Neural progenitor cell (in vitro differentiated cells): ENCODE data around the gene SLC44A5. TPM values are rescaled to one million over a fixed set of nuclear protein-coding genes. Genes with fewer than 3 reads are reported as not detected.
A peak's percentile ranks its signal among the peaks of the same experiment; 100 is the strongest.

Source experiments
- DNase-seq: peaks from one replicate; pipeline ENCODE4 v3.0.0-alpha.2; 2016; ENCODE audit warnings: low spot score
- H2AFZ ChIP-seq: fragments of 200-600 bp; sonication (generic); replicated peaks from 2 replicates; pipeline ENCODE4 v1.6.1; 2016; ENCODE audit warnings: antibody characterized with exemption
- H3F3A ChIP-seq: fragments of 200-600 bp; sonication (generic); 2 replicates; pipeline ENCODE4 v1.6.1; 2016; ENCODE audit warnings: antibody characterized with exemption, low read depth
- H3K27ac ChIP-seq: fragments of 200-600 bp; sonication (generic); 2 replicates; pipeline ENCODE4 v1.5.1; 2016; ENCODE audit warnings: mild to moderate bottlenecking
- H3K27me3 ChIP-seq: fragments of 200-600 bp; sonication (generic); 2 replicates; pipeline ENCODE4 v1.6.1; 2016; ENCODE audit warnings: mild to moderate bottlenecking, moderate library complexity
- H3K36me3 ChIP-seq: fragments of 200-600 bp; sonication (generic); 2 replicates; pipeline ENCODE4 v1.5.1; 2016
- H3K4me1 ChIP-seq: fragments of 200-600 bp; sonication (generic); 2 replicates; pipeline ENCODE4 v1.6.1; 2016; ENCODE audit warnings: mixed run types
- H3K4me2 ChIP-seq: fragments of 200-600 bp; sonication (generic); 2 replicates; pipeline ENCODE4 v1.6.1; 2016
- H3K4me3 ChIP-seq: fragments of 200-600 bp; sonication (generic); 2 replicates; pipeline ENCODE4 v1.5.1; 2016
- H3K79me2 ChIP-seq: fragments of 200-600 bp; sonication (generic); 2 replicates; pipeline ENCODE4 v1.6.1; 2016; ENCODE audit warnings: low read depth
- H3K9ac ChIP-seq: fragments of 200-600 bp; sonication (generic); 2 replicates; pipeline ENCODE4 v1.6.1; 2016
- H3K9me3 ChIP-seq: fragments of 200-600 bp; sonication (generic); 2 replicates; pipeline ENCODE4 v1.5.1; 2016; ENCODE audit warnings: low read depth
- H4K20me1 ChIP-seq: fragments of 200-600 bp; sonication (generic); 2 replicates; pipeline ENCODE4 v1.6.1; 2016; ENCODE audit warnings: low read depth
- H3K27ac Mint-ChIP-seq: 3 replicates; pipeline ENCODE4 v1.8.0; 2021; ENCODE audit warnings: mixed read lengths
- H3K27me3 Mint-ChIP-seq: 2 replicates; pipeline ENCODE4 v1.8.0; 2022; ENCODE audit warnings: low read depth, mild to moderate bottlenecking, inconsistent platforms, moderate library complexity, mixed read lengths; ENCODE audit not compliant: insufficient read depth
- H3K36me3 Mint-ChIP-seq: 3 replicates; pipeline ENCODE4 v1.8.0; 2021; ENCODE audit warnings: mixed read lengths
- H3K4me1 Mint-ChIP-seq: 3 replicates; pipeline ENCODE4 v1.8.0; 2021; ENCODE audit warnings: mixed read lengths
- H3K4me3 Mint-ChIP-seq: 3 replicates; pipeline ENCODE4 v1.8.0; 2021; ENCODE audit warnings: mild to moderate bottlenecking, moderate library complexity, mixed read lengths
- H3K9me3 Mint-ChIP-seq: 3 replicates; pipeline ENCODE4 v1.8.0; 2020; ENCODE audit warnings: mixed read lengths
- CTCF ChIP-seq: fragments of 200-600 bp; sonication (generic); IDR thresholded peaks from 2 replicates; pipeline ENCODE4 v1.5.1; 2017; ENCODE audit warnings: antibody characterized with exemption, mild to moderate bottlenecking
- EZH2 ChIP-seq: fragments of 200-600 bp; sonication (generic); IDR thresholded peaks from 2 replicates; pipeline ENCODE4 v1.6.1; 2017; ENCODE audit warnings: antibody characterized with exemption, mild to moderate bottlenecking, moderate library complexity
- EZH2phosphoT487 ChIP-seq: fragments of 200-600 bp; sonication (generic); IDR thresholded peaks from 2 replicates; pipeline ENCODE4 v1.6.1; 2017; ENCODE audit warnings: antibody characterized with exemption
- total RNA-seq: library from RNA; depleted of rRNA; stranded (reverse); fragments of >200 nt; gene quantifications from 2 replicates; pipeline ENCODE4 v1.2.3, GENCODE V29; 2015; ENCODE audit warnings: low replicate concordance

The SLC44A5 gene
- total RNA-seq, 1 donor from 2014 or later = 25.3 TPM

GRCh38 chr1:75632350-75632949, 21.5 kb upstream of the SLC44A5 start:
- Mint-ChIP-seq H3K36me3 (no peaks in the 10 kb centered on the region), H3K27me3 (peaks cover 3% of the 10 kb centered on the region), H3K4me3 (no peak overlapping the region), H3K27ac (no peak overlapping the region), H3K9me3 (no peaks in the 10 kb centered on the region), H3K4me1 (peaks cover 19% of the 10 kb centered on the region)
- H3K9ac ChIP-seq = no peak overlapping the region
- H3K9me3 ChIP-seq = no peaks in the 10 kb centered on the region
- H3K4me3 ChIP-seq = no peak overlapping the region
- DNase-seq = peak; percentile 60
- no peaks in the 10 kb centered on the region for H3F3A ChIP-seq
- peaks cover 25% of the 10 kb centered on the region for H3K4me1 ChIP-seq
- H3K79me2 ChIP-seq = peaks cover 14% of the 10 kb centered on the region
- H3K27ac ChIP-seq = no peak overlapping the region
- no peak overlapping the region for H3K4me2 ChIP-seq
- TF ChIP-seq EZH2phosphoT487 (no peak), CTCF (peak; percentile 79)
- no peaks in the 10 kb centered on the region for H3K36me3 ChIP-seq
- no peak overlapping the region for H2AFZ ChIP-seq
- H3K27me3 ChIP-seq = no peaks in the 10 kb centered on the region
- H4K20me1 ChIP-seq = peaks cover 24% of the 10 kb centered on the region

- no peak for TF ChIP-seq EZH2
- TF ChIP-seq CTCF = no peak
- TF ChIP-seq EZH2phosphoT487 = no peak
- Histone ChIP-seq H3K27me3 (no peaks in the 10 kb centered on the region), H3K27ac (no peak overlapping the region), H4K20me1 (peaks cover 24% of the 10 kb centered on the region), H3K4me2 (no peak overlapping the region), H3K4me1 (peaks cover 25% of the 10 kb centered on the region), H3F3A (no peaks in the 10 kb centered on the region), H3K9me3 (no peaks in the 10 kb centered on the region), H3K9ac (no peak overlapping the region), H3K79me2 (peaks cover 14% of the 10 kb centered on the region), H3K36me3 (no peaks in the 10 kb centered on the region), H3K4me3 (no peak overlapping the region), H2AFZ (no peak overlapping the region)
- no peak for DNase-seq
- H3K27me3 Mint-ChIP-seq = peaks cover 3% of the 10 kb centered on the region
- H3K9me3 Mint-ChIP-seq = no peaks in the 10 kb centered on the region
- H3K27ac Mint-ChIP-seq = no peak overlapping the region
- H3K4me1 Mint-ChIP-seq = peaks cover 19% of the 10 kb centered on the region
- no peak overlapping the region for H3K4me3 Mint-ChIP-seq
- no peaks in the 10 kb centered on the region for H3K36me3 Mint-ChIP-seq
Measured at GRCh38 chr1:75630998-75631397, 20.1 kb upstream of the SLC44A5 start.

- Histone ChIP-seq H3K79me2 (peaks cover 14% of the 10 kb centered on the region), H4K20me1 (peaks cover 24% of the 10 kb centered on the region), H3K27ac (no peak overlapping the region), H3K27me3 (no peaks in the 10 kb centered on the region), H3K4me3 (peak overlapping the region; percentile 9), H3K36me3 (no peaks in the 10 kb centered on the region), H2AFZ (no peak overlapping the region), H3K9ac (no peak overlapping the region), H3K4me2 (peak overlapping the region; percentile 75), H3K9me3 (no peaks in the 10 kb centered on the region), H3F3A (no peaks in the 10 kb centered on the region), H3K4me1 (peaks cover 25% of the 10 kb centered on the region)
- Mint-ChIP-seq H3K27me3 (peaks cover 3% of the 10 kb centered on the region), H3K4me1 (peaks cover 19% of the 10 kb centered on the region), H3K27ac (no peak overlapping the region), H3K9me3 (no peaks in the 10 kb centered on the region), H3K36me3 (no peaks in the 10 kb centered on the region), H3K4me3 (no peak overlapping the region)
- TF ChIP-seq EZH2 (no peak), CTCF (no peak)
- DNase-seq = peak; percentile 78
Measured at GRCh38 chr1:75630004-75630594, 19.2 kb upstream of the SLC44A5 start.
